Natural killer cell treated with Interleukin-12 subunit alpha and Interleukin-12 subunit beta and Interleukin-15 and Interleukin-18, amount 100 ng/mL, for 72 hours (primary cell): ENCODE results near the gene DPEP3. TPM values are rescaled to one million over a fixed set of nuclear protein-coding genes. Genes with fewer than 3 reads are reported as not detected.
"Not testable (repeated sequence)": the region's sequence is repeated elsewhere in the genome, so short reads cannot be mapped to it uniquely, and the experiment has no call there.

Source experiments
- ATAC-seq, 2 donors: fragments of 150-1000 bp; cut with Tn5 transposase in 1 of 2; sonication (Bioruptor Pico), chemical (Tn5 transposase) in 1 of 2; 2 replicates each; pipeline ENCODE4 v1.10.0; 2021
- DNase-seq: peaks from one replicate; pipeline ENCODE4 v3.0.0; 2022; ENCODE audit warnings: low spot score
- H3K27ac Mint-ChIP-seq, 2 donors: 1 replicate in 1 of 2; 2 replicates in 1 of 2; pipeline ENCODE4 v1.8.0; 2022; ENCODE audit warnings: mixed read lengths in 2 of 2, mild to moderate bottlenecking in 1 of 2, moderate library complexity in 1 of 2
- H3K27me3 Mint-ChIP-seq, 2 donors: 1 replicate in 1 of 2; 2 replicates in 1 of 2; pipeline ENCODE4 v1.8.0; 2022; ENCODE audit warnings: mixed read lengths in 2 of 2
- H3K36me3 Mint-ChIP-seq: one replicate; pipeline ENCODE4 v1.8.0; 2022; ENCODE audit warnings: mixed read lengths
- H3K4me1 Mint-ChIP-seq, 2 donors: 1 replicate in 1 of 2; 2 replicates in 1 of 2; pipeline ENCODE4 v1.8.0; 2022; ENCODE audit warnings: low read depth in 2 of 2, mixed read lengths in 2 of 2, mild to moderate bottlenecking in 1 of 2
- H3K4me3 Mint-ChIP-seq: one replicate; pipeline ENCODE4 v1.8.0; 2022; ENCODE audit warnings: mixed read lengths
- H3K9me3 Mint-ChIP-seq: 2 replicates; pipeline ENCODE4 v1.8.0; 2022; ENCODE audit warnings: mixed read lengths
- total RNA-seq, 2 donors: library from RNA; stranded (reverse); gene quantifications; one replicate each; pipeline ENCODE4 v1.2.3, GENCODE V29; 2022

Gene DPEP3
- total RNA-seq, 2 donors from 2014 or later = not detected

GRCh38 chr16:68000450-68000849, 20.2 kb upstream of the DPEP3 start:
- no peaks in the 10 kb centered on the region for H3K9me3 Mint-ChIP-seq
- no peaks in the 10 kb centered on the region for H3K27me3 Mint-ChIP-seq
- peaks cover 28 to 35% of the 10 kb centered on the region in 2 donors for H3K4me1 Mint-ChIP-seq
- no peaks in the 10 kb centered on the region for H3K36me3 Mint-ChIP-seq
- DNase-seq (no peak), ATAC-seq (no peak)
- peak overlapping the region; percentile 23 for H3K4me3 Mint-ChIP-seq
- peak overlapping the region; percentile 72 to 76 for H3K27ac Mint-ChIP-seq

GRCh38 chr16:67999985-68000384, 19.7 kb upstream of the DPEP3 start:
- ATAC-seq (peak in 1 of 2 donors; percentile 21), DNase-seq (no peak)
- peak overlapping the region; percentile 72 to 76 for H3K27ac Mint-ChIP-seq

GRCh38 chr16:67998779-67999688, 18.7 kb upstream of the DPEP3 start, which contains the start of gene DPEP2:
Gene DPEP2, minus strand, starts transcription at chr16:67999484. Its CDS starts 6,272 bp downstream, at chr16:67993212.
- DNase-seq, H3K36me3 Mint-ChIP-seq, H3K27me3 Mint-ChIP-seq, H3K9me3 Mint-ChIP-seq: not testable (repeated sequence)
- peak within 1 kb of the TSS; percentile 72 to 76 for H3K27ac Mint-ChIP-seq
- peak within 1 kb of the TSS; percentile 76 for H3K4me3 Mint-ChIP-seq
- peak; percentile 85 to 89 for ATAC-seq
- peaks cover 30 to 33% of the 10 kb centered on the region in 2 donors for H3K4me1 Mint-ChIP-seq

More at GRCh38 chr16:67999985-68000384, 19.7 kb upstream of the DPEP3 start:
- Mint-ChIP-seq H3K9me3 (no peaks in the 10 kb centered on the region), H3K27me3 (no peaks in the 10 kb centered on the region), H3K4me1 (peaks cover 28 to 36% of the 10 kb centered on the region in 2 donors), H3K4me3 (peak overlapping the region; percentile 76), H3K36me3 (no peaks in the 10 kb centered on the region)

GRCh38 chr16:67998231-67998778, 18.0 kb upstream of the DPEP3 start:
- H3K27me3 Mint-ChIP-seq, H3K36me3 Mint-ChIP-seq, ATAC-seq, H3K9me3 Mint-ChIP-seq, DNase-seq: not testable (repeated sequence)
- Mint-ChIP-seq H3K4me1 (peaks cover 30 to 38% of the 10 kb centered on the region in 2 donors), H3K27ac (peak overlapping the region; percentile 72 to 76), H3K4me3 (peak overlapping the region; percentile 76)

- Mint-ChIP-seq H3K36me3 (no peaks in the 10 kb centered on the region), H3K4me1 (peaks cover 30 to 40% of the 10 kb centered on the region in 2 donors), H3K27ac (no peak overlapping the region), H3K4me3 (no peak overlapping the region), H3K27me3 (no peaks in the 10 kb centered on the region), H3K9me3 (no peaks in the 10 kb centered on the region)
- no peak for DNase-seq
- no peak for ATAC-seq
These were observed 16.4 kb upstream of the DPEP3 start for GRCh38 chr16:67996666-67997065.

- ATAC-seq (no peak), DNase-seq (no peak)
- H3K4me1 Mint-ChIP-seq = peaks cover 27 to 38% of the 10 kb centered on the region in 2 donors
- H3K27me3 Mint-ChIP-seq = no peaks in the 10 kb centered on the region
- no peaks in the 10 kb centered on the region for H3K36me3 Mint-ChIP-seq
- H3K9me3 Mint-ChIP-seq = no peaks in the 10 kb centered on the region
- H3K4me3 Mint-ChIP-seq = peak overlapping the region; percentile 32
- peak overlapping the region; percentile 77 to 86 for H3K27ac Mint-ChIP-seq
These were observed 15.1 kb upstream of the DPEP3 start for GRCh38 chr16:67995423-67995822.

- H3K27me3 Mint-ChIP-seq, H3K36me3 Mint-ChIP-seq, DNase-seq, H3K9me3 Mint-ChIP-seq: not testable (repeated sequence)
- Mint-ChIP-seq H3K27ac (peak overlapping the region; percentile 86 to 93), H3K4me3 (peak overlapping the region; percentile 76), H3K4me1 (peaks cover 19 to 31% of the 10 kb centered on the region in 2 donors)
- peak; percentile 1 to 16 for ATAC-seq
These were observed 13.7 kb upstream of the DPEP3 start for GRCh38 chr16:67994040-67994408.

GRCh38 chr16:67993207-67994039, 13.1 kb upstream of the DPEP3 start:
- Mint-ChIP-seq H3K36me3 (no peaks in the 10 kb centered on the region), H3K4me1 (peaks cover 15 to 34% of the 10 kb centered on the region in 2 donors), H3K9me3 (no peaks in the 10 kb centered on the region), H3K27me3 (no peaks in the 10 kb centered on the region), H3K27ac (peak overlapping the region; percentile 86 to 93), H3K4me3 (peak overlapping the region; percentile 76)
- peak; percentile 95 for ATAC-seq
- DNase-seq = peak; percentile 91

- peak overlapping the region; percentile 36 for H3K4me3 Mint-ChIP-seq
- peaks cover 20 to 37% of the 10 kb centered on the region in 2 donors for H3K4me1 Mint-ChIP-seq
- ATAC-seq (no peak), DNase-seq (no peak)
- no peaks in the 10 kb centered on the region for H3K9me3 Mint-ChIP-seq
- peak overlapping the region in 1 of 2 donors; percentile 86 for H3K27ac Mint-ChIP-seq
- no peaks in the 10 kb centered on the region for H3K27me3 Mint-ChIP-seq
- H3K36me3 Mint-ChIP-seq = no peaks in the 10 kb centered on the region
These were observed 12.4 kb upstream of the DPEP3 start for GRCh38 chr16:67992661-67993206.

GRCh38 chr16:67990018-67990386, 9.7 kb upstream of the DPEP3 start:
- ATAC-seq (no peak), DNase-seq (no peak)
- Mint-ChIP-seq H3K27me3 (no peaks in the 10 kb centered on the region), H3K27ac (peak overlapping the region in 1 of 2 donors; percentile 53), H3K36me3 (no peaks in the 10 kb centered on the region), H3K4me1 (peaks cover 17 to 28% of the 10 kb centered on the region in 2 donors), H3K4me3 (no peak overlapping the region), H3K9me3 (no peaks in the 10 kb centered on the region)

- Mint-ChIP-seq H3K36me3 (no peaks in the 10 kb centered on the region), H3K9me3 (no peaks in the 10 kb centered on the region), H3K4me3 (no peak overlapping the region), H3K27me3 (no peaks in the 10 kb centered on the region), H3K4me1 (peaks cover 16 to 33% of the 10 kb centered on the region in 2 donors), H3K27ac (peak overlapping the region in 1 of 2 donors; percentile 53)
- no peak for DNase-seq
- no peak for ATAC-seq
These were observed 9.2 kb upstream of the DPEP3 start for GRCh38 chr16:67989322-67990017.

GRCh38 chr16:67988675-67989074, 8.4 kb upstream of the DPEP3 start:
- Mint-ChIP-seq H3K36me3 (no peaks in the 10 kb centered on the region), H3K9me3 (no peaks in the 10 kb centered on the region), H3K27ac (peak overlapping the region; percentile 45 to 93), H3K4me3 (no peak overlapping the region), H3K27me3 (no peaks in the 10 kb centered on the region), H3K4me1 (peaks cover 22 to 33% of the 10 kb centered on the region in 2 donors)
- DNase-seq (no peak), ATAC-seq (no peak)
